GF-D8 (cell line): ENCODE results near the gene TMEM8B.

ENCODE experiments used
- DNase-seq: peaks from one replicate; lab custom pipeline; 2025; lab: John Stamatoyannopoulos, UW

The TMEM8B gene

GRCh38 chr9:35829084-35829763 lies at the start of gene TMEM8B:
Gene TMEM8B (plus strand): TSS chr9:35829228. CDS start chr9:35829448, 220 bp downstream.
- DNase-seq: no peak

- no peak for DNase-seq
These were observed 48.0 kb upstream of the TMEM8B start for GRCh38 chr9:35781066-35781465.

- no peak for DNase-seq
These were observed 45.6 kb upstream of the TMEM8B start for GRCh38 chr9:35783418-35783817.

GRCh38 chr9:35789541-35789940 lies 39.5 kb upstream of the TMEM8B start:
- no peak for DNase-seq

GRCh38 chr9:35790025-35790384 lies 39.0 kb upstream of the TMEM8B start:
- DNase-seq: no peak

GRCh38 chr9:35790385-35791296 lies 38.4 kb upstream of the TMEM8B start:
- DNase-seq: no peak

- DNase-seq: no peak
These were observed 37.6 kb upstream of the TMEM8B start, which contains the start of gene NPR2 for GRCh38 chr9:35791297-35791921. Gene NPR2 (plus strand): TSS chr9:35791591. CDS start chr9:35792409, 818 bp downstream.

- no peak for DNase-seq
These were observed 36.8 kb upstream of the TMEM8B start for GRCh38 chr9:35792024-35792813.

GRCh38 chr9:35792826-35793225 lies 36.2 kb upstream of the TMEM8B start:
- no peak for DNase-seq

GRCh38 chr9:35793461-35793860 lies 35.6 kb upstream of the TMEM8B start:
- DNase-seq: no peak

- DNase-seq: no peak
These were observed 33.3 kb upstream of the TMEM8B start for GRCh38 chr9:35795695-35796094.

GRCh38 chr9:35797311-35798109 lies 31.5 kb upstream of the TMEM8B start:
- no peak for DNase-seq

GRCh38 chr9:35798658-35799374 lies 30.2 kb upstream of the TMEM8B start:
- no peak for DNase-seq

- DNase-seq: no peak
These were observed 28.5 kb upstream of the TMEM8B start for GRCh38 chr9:35800530-35800929.

- no peak for DNase-seq
These were observed 27.5 kb upstream of the TMEM8B start for GRCh38 chr9:35801328-35802128.

- no peak for DNase-seq
These were observed 22.9 kb upstream of the TMEM8B start for GRCh38 chr9:35806101-35806500.

- no peak for DNase-seq
These were observed 20.6 kb upstream of the TMEM8B start for GRCh38 chr9:35808433-35808832.

- DNase-seq: no peak
These were observed 18.9 kb upstream of the TMEM8B start for GRCh38 chr9:35810122-35810521.

- DNase-seq: no peak
These were observed 17.5 kb upstream of the TMEM8B start for GRCh38 chr9:35811381-35812024.
